Heart right ventricle (tissue), 16 donors: ENCODE data around the gene SPINK2. TPM values are rescaled to one million over a fixed set of nuclear protein-coding genes. Genes with fewer than 3 reads are reported as not detected.

ENCODE experiments used
- ATAC-seq, 8 donors: fragments of 200-7000 bp; cut with Tn5 transposase; one replicate each; pipeline ENCODE4 v1.9.1; 2020; ENCODE audit warnings: mild to moderate bottlenecking in 8 of 8, moderate library complexity in 8 of 8, moderate number of reproducible peaks in 1 of 8
- DNase-seq, 2 donors: peaks; one replicate each; pipeline ENCODE4 v3.0.0-alpha.2; 2020
- H3K27ac ChIP-seq, 10 donors: fragments of 200-600 bp; sonication (generic) in 2 of 10; one replicate each; pipeline versions ENCODE4 v1.5.0 to v1.8.0; 2020 to 2022; ENCODE audit warnings: mild to moderate bottlenecking in 3 of 10
- H3K27me3 ChIP-seq, 7 donors: fragments of 200-600 bp; one replicate each; pipeline ENCODE4 v1.8.0; 2021 to 2022; ENCODE audit warnings: mild to moderate bottlenecking in 2 of 7
- H3K36me3 ChIP-seq, 9 donors: fragments of 200-600 bp; sonication (generic) in 1 of 9; one replicate each; pipeline versions ENCODE4 v1.5.0 to v1.8.0; 2020 to 2022; ENCODE audit warnings: mild to moderate bottlenecking in 2 of 9
- H3K4me1 ChIP-seq, 9 donors: fragments of 200-600 bp; sonication (generic) in 1 of 9; one replicate each; pipeline versions ENCODE4 v1.5.0 to v1.8.0; 2020 to 2022; ENCODE audit warnings: mild to moderate bottlenecking in 4 of 9
- H3K4me3 ChIP-seq, 10 donors: fragments of 200-600 bp; sonication (generic) in 2 of 10; one replicate each; pipeline versions ENCODE4 v1.5.0 to v1.8.0; 2020 to 2022; ENCODE audit warnings: mild to moderate bottlenecking in 7 of 10, moderate library complexity in 2 of 10
- H3K9me3 ChIP-seq, 11 donors: fragments of 200-600 bp in 10 of 11; sonication (generic) in 2 of 11; one replicate each; pipeline versions ENCODE4 v1.5.0 to v1.8.0; 2013 to 2022; ENCODE audit warnings: mild to moderate bottlenecking in 2 of 11, control low read depth in 1 of 11, moderate library complexity in 1 of 11
- CTCF ChIP-seq, 9 donors: fragments of 200-600 bp; sonication (generic) in 2 of 9; IDR thresholded peaks; one replicate each; pipeline versions ENCODE4 v1.5.0 to v1.8.0; 2021 to 2022; ENCODE audit warnings: antibody characterized with exemption in 9 of 9, mild to moderate bottlenecking in 5 of 9, moderate library complexity in 1 of 9
- WGBS, 2 donors: extraction: QIAGEN DNeasy Blood & Tissue Kit; methylation state at CpG; one replicate each; pipeline ENCODE4 v1.1.7; 2013; ENCODE audit warnings: inconsistent platforms in 1 of 2; 5-methylcytosine and 5-hydroxymethylcytosine counted together
- intact Hi-C, 10 donors: fragments of 100-400 bp; cut with DNase I; formaldehyde crosslinking; loops; one replicate each; pipeline versions ENCODE4 v1.11.1 to v1.14.2; 2022
- polyA plus RNA-seq, 2 donors: library from polyadenylated mRNA; stranded (reverse); fragments of 200-250 nt; gene quantifications; one replicate each; pipeline ENCODE4 v1.2.3, GENCODE V29; 2013
- total RNA-seq, 10 donors: library from RNA; stranded (reverse); fragmentation: NEBNext Ultra II Directional in 3 of 10; extraction: Animal tissue kit (Norgen Biotek cat#: 25700) in 3 of 10; gene quantifications; one replicate each; pipeline versions ENCODE4 v1.2.1 to v1.2.4, GENCODE V29; 2021 to 2023
- donor health status: Arrhythmogenic right ventricular cardiomyopathy.
- donor health status: ischemic (EF 13 %, LVEDD 7.1; RV severe dilation, severe dysfunction).
- donor health status: healthy with polysubstance abuse.
- donor health status: DM: no; HTN: yes; CAD: no.
- donor health status: DM: no; HTN: no; CAD: no.
- donor health status: ischemic (EF 25% LVEDD 6.9; RV normal size, moderate dysfunction).
- donor health status: ischemic (EF 25% LVEDD 5.7; RV mildly dilated, moderate dysfunction).
- donor health status: healthy.
- donor health status: DM: yes; HTN: yes; CAD: no.
- donor health status: Ischemic cardiomyopathy.
- donor health status: ischemic (EF 35%, LVEDD 5.7; RV mildly dilated, moderate dysfunction).
- donor health status: nonischemic (EF 11% LVEDD 7.7; RV severe dilation, severe dysfunction).
- donor health status: DM: yes; HTN: yes; CAD: no.
- donor health status: PGD.
- donor health status: ischemic (EF 29% LVEDD 5.4; RV normal size, mild dysfunction).
- donor health status: nonischemic (EF 23%, LVEDD 6.1; RV moderate dilation, normal function).

SPINK2 gene
- total and polyA plus RNA-seq, 12 donors = 0.64 to 0.74 TPM; not detected in 10

GRCh38 chr4:56860781-56861180 lies 39.3 kb upstream of the SPINK2 start:
- DNase-seq (no peak), ATAC-seq (no peak)
- no peaks in the 10 kb centered on the region for H3K9me3 ChIP-seq
- H3K4me1 ChIP-seq = no peaks in the 10 kb centered on the region
- no peaks in the 10 kb centered on the region for H3K36me3 ChIP-seq
- no peak overlapping the region for H3K27ac ChIP-seq
- H3K27me3 ChIP-seq = no peaks in the 10 kb centered on the region
- no peak overlapping the region for H3K4me3 ChIP-seq
- intact Hi-C loops = no loop called here
- no peak for TF ChIP-seq CTCF (IDR thresholded peaks at IDR 0.05)
- WGBS, 2 donors = 93 to 96% methylated on average over 3 of the region's 3 CpGs

GRCh38 chr4:56859841-56860240 lies 38.3 kb upstream of the SPINK2 start:
- H3K9me3 ChIP-seq = no peaks in the 10 kb centered on the region
- no peaks in the 10 kb centered on the region for H3K4me1 ChIP-seq
- no peak overlapping the region for H3K4me3 ChIP-seq
- no peak for ATAC-seq
- no peaks in the 10 kb centered on the region for H3K27me3 ChIP-seq
- intact Hi-C loops = no loop called here
- H3K36me3 ChIP-seq = no peaks in the 10 kb centered on the region
- WGBS, 2 donors = 75 to 95% methylated on average over 5 of the region's 5 CpGs
- DNase-seq = no peak
- no peak for TF ChIP-seq CTCF (IDR thresholded peaks at IDR 0.05)
- H3K27ac ChIP-seq = no peak overlapping the region

GRCh38 chr4:56857601-56858309 lies 36.3 kb upstream of the SPINK2 start:
- no peak for TF ChIP-seq CTCF (IDR thresholded peaks at IDR 0.05)
- intact Hi-C loops = no loop called here
- Histone ChIP-seq H3K4me1 (no peaks in the 10 kb centered on the region), H3K9me3 (no peaks in the 10 kb centered on the region), H3K27me3 (no peaks in the 10 kb centered on the region), H3K36me3 (no peaks in the 10 kb centered on the region), H3K4me3 (no peak overlapping the region), H3K27ac (no peak overlapping the region)
- WGBS, 2 donors = 84 to 88% methylated on average over 2 of the region's 2 CpGs
- DNase-seq = no peak
- no peak for ATAC-seq

- Histone ChIP-seq H3K9me3 (no peaks in the 10 kb centered on the region), H3K27me3 (no peaks in the 10 kb centered on the region), H3K27ac (no peak overlapping the region), H3K36me3 (no peaks in the 10 kb centered on the region), H3K4me1 (no peaks in the 10 kb centered on the region), H3K4me3 (no peak overlapping the region)
- DNase-seq (no peak), ATAC-seq (no peak)
- TF ChIP-seq CTCF (IDR thresholded peaks at IDR 0.05) = no peak
- intact Hi-C loops = no loop called here
- WGBS, 2 donors = 42 to 45% methylated on average over 5 of the region's 5 CpGs
Measured at GRCh38 chr4:56856656-56857055, 35.2 kb upstream of the SPINK2 start.
